HEK293T (cell line): ENCODE data around the gene CHRNE.

Source experiments
- BHLHE40 ChIP-seq: fragments of 450-650 bp; IDR thresholded peaks from 2 replicates; pipeline ENCODE4 v1.6.1; 2016; ENCODE audit warnings: mild to moderate bottlenecking, moderate library complexity, borderline replicate concordance
- FOXK2 ChIP-seq: fragments of 450-650 bp; IDR thresholded peaks from 2 replicates; pipeline ENCODE4 v1.6.1; 2016; ENCODE audit warnings: mild to moderate bottlenecking
- FOXM1 ChIP-seq: fragments of 450-650 bp; IDR thresholded peaks from 2 replicates; pipeline ENCODE4 v1.6.1; 2017; ENCODE audit warnings: mild to moderate bottlenecking, borderline replicate concordance
- HDGF ChIP-seq: fragments of 450-650 bp; IDR thresholded peaks from 2 replicates; pipeline ENCODE4 v1.6.1; 2017; ENCODE audit warnings: antibody characterized with exemption, borderline replicate concordance
- SP1 ChIP-seq: fragments of 450-650 bp; IDR thresholded peaks from 2 replicates; pipeline ENCODE4 v1.6.1; 2017

DNA sequence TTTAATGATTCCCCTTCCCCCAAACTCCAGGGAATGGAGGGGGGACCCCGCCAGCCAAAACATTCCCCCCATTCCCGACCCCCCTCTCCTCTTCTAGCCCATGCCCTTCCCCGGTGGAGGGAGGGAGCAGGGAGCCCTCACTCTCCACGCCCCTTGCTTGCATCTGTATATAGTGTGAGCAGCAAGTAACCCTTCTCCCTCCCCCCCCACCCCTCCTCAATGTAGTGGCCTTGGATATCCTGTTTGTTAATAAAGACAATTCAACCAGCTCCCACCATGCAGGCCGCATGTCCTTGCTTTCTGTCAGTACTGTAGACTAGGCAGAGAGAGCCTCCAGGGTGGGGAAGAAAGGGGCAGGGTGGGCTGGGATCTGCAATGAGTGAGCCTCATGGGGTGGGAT is 5.1 kb downstream of the CHRNE start:
- TF ChIP-seq FOXK2 (no peak), FOXM1 (no peak), HDGF (no peak), SP1 (no peak), BHLHE40 (no peak)
